ENCODE data around the gene PLSCR5. TPM values are rescaled to one million over a fixed set of nuclear protein-coding genes. Genes with fewer than 3 reads are reported as not detected.

PLSCR5 gene
- polyA plus RNA-seq = 0.10 TPM
- long read RNA-seq, donor 1 = 0 reads
- long read RNA-seq, donor 2 = 0 reads
- long read RNA-seq, donor 3 = 0 reads
- long read RNA-seq, donor 4 = 0 reads
- long read RNA-seq, donor 5 = 0 reads
- long read RNA-seq, donor 6 = 0 reads
- long read RNA-seq, donor 7 = 0 reads
- long read RNA-seq, donor 8 = 0 reads
- long read RNA-seq, donor 9 = 0 reads
- long read RNA-seq, donor 10 = 0 reads
- long read RNA-seq, donor 11 = 0 reads

GRCh38 chr3:146605106-146605505 is at the start of gene PLSCR5:
PLSCR5 (minus strand) TSS chr3:146605346; CDS start chr3:146605212, 134 bp downstream.
- Histone ChIP-seq H3K27ac (ENCODE audit: low read length) (no peak within 1 kb of the TSS), H3K36me3 (ENCODE audit: control insufficient read depth, insufficient read depth, low read length) (no peaks in the 10 kb centered on the region), H3K9me3 (ENCODE audit: control insufficient read depth, low read depth, low read length) (no peaks in the 10 kb centered on the region), H3K4me3 (ENCODE audit: low read length) (no peak within 1 kb of the TSS), H3K27me3 (ENCODE audit: control insufficient read depth, insufficient read depth, low read length) (no peaks in the 10 kb centered on the region), H3K4me1 (ENCODE audit: control insufficient read depth, insufficient read depth, low read length) (no peaks in the 10 kb centered on the region)
- DNase-seq = no peak
- 0% methylated on average over 1 of the region's 3 CpGs for WGBS (ENCODE audit: insufficient coverage, low lambda C conversion rate)

- DNase-seq = no peak
- no peaks in the 10 kb centered on the region for H3K27me3 ChIP-seq (ENCODE audit: control insufficient read depth, insufficient read depth, low read length)
- H3K4me3 ChIP-seq (ENCODE audit: low read length) = no peak overlapping the region
- H3K9me3 ChIP-seq (ENCODE audit: control insufficient read depth, low read depth, low read length) = no peaks in the 10 kb centered on the region
- no peaks in the 10 kb centered on the region for H3K4me1 ChIP-seq (ENCODE audit: control insufficient read depth, insufficient read depth, low read length)
- H3K36me3 ChIP-seq (ENCODE audit: control insufficient read depth, insufficient read depth, low read length) = no peaks in the 10 kb centered on the region
- no peak overlapping the region for H3K27ac ChIP-seq (ENCODE audit: low read length)
- no CpG with 5 or more reads among the region's 3 CpGs for WGBS (ENCODE audit: insufficient coverage, low lambda C conversion rate)
These were observed 48.8 kb upstream of the PLSCR5 start for GRCh38 chr3:146653978-146654377.

- WGBS (ENCODE audit: insufficient coverage, low lambda C conversion rate) = no CpG with 5 or more reads among the region's 2 CpGs
- Histone ChIP-seq H3K9me3 (ENCODE audit: control insufficient read depth, low read depth, low read length) (no peaks in the 10 kb centered on the region), H3K27ac (ENCODE audit: low read length) (no peak overlapping the region), H3K4me1 (ENCODE audit: control insufficient read depth, insufficient read depth, low read length) (no peaks in the 10 kb centered on the region), H3K4me3 (ENCODE audit: low read length) (no peak overlapping the region), H3K36me3 (ENCODE audit: control insufficient read depth, insufficient read depth, low read length) (no peaks in the 10 kb centered on the region), H3K27me3 (ENCODE audit: control insufficient read depth, insufficient read depth, low read length) (no peaks in the 10 kb centered on the region)
- no peak for DNase-seq
These were observed 45.7 kb upstream of the PLSCR5 start for GRCh38 chr3:146650691-146651442.

GRCh38 chr3:146646261-146646660 is 41.1 kb upstream of the PLSCR5 start:
- no peaks in the 10 kb centered on the region for H3K9me3 ChIP-seq (ENCODE audit: control insufficient read depth, low read depth, low read length)
- H3K4me3 ChIP-seq (ENCODE audit: low read length) = no peak overlapping the region
- H3K27me3 ChIP-seq (ENCODE audit: control insufficient read depth, insufficient read depth, low read length) = no peaks in the 10 kb centered on the region
- no peak overlapping the region for H3K27ac ChIP-seq (ENCODE audit: low read length)
- H3K36me3 ChIP-seq (ENCODE audit: control insufficient read depth, insufficient read depth, low read length) = no peaks in the 10 kb centered on the region
- H3K4me1 ChIP-seq (ENCODE audit: control insufficient read depth, insufficient read depth, low read length) = no peaks in the 10 kb centered on the region
- 66% methylated on average over 3 of the region's 4 CpGs for WGBS (ENCODE audit: insufficient coverage, low lambda C conversion rate)
- DNase-seq = no peak

- H3K36me3 ChIP-seq (ENCODE audit: control insufficient read depth, insufficient read depth, low read length) = no peaks in the 10 kb centered on the region
- no peaks in the 10 kb centered on the region for H3K9me3 ChIP-seq (ENCODE audit: control insufficient read depth, low read depth, low read length)
- H3K27ac ChIP-seq (ENCODE audit: low read length) = no peak overlapping the region
- H3K4me1 ChIP-seq (ENCODE audit: control insufficient read depth, insufficient read depth, low read length) = no peaks in the 10 kb centered on the region
- WGBS (ENCODE audit: insufficient coverage, low lambda C conversion rate) = 20% methylated on average over 1 of the region's 3 CpGs
- H3K27me3 ChIP-seq (ENCODE audit: control insufficient read depth, insufficient read depth, low read length) = no peaks in the 10 kb centered on the region
- no peak overlapping the region for H3K4me3 ChIP-seq (ENCODE audit: low read length)
- peak in 1 of 2 donors; percentile 5 for DNase-seq
These were observed 36.1 kb upstream of the PLSCR5 start for GRCh38 chr3:146640955-146641867.

- Histone ChIP-seq H3K36me3 (ENCODE audit: control insufficient read depth, insufficient read depth, low read length) (no peaks in the 10 kb centered on the region), H3K27ac (ENCODE audit: low read length) (no peak overlapping the region), H3K27me3 (ENCODE audit: control insufficient read depth, insufficient read depth, low read length) (no peaks in the 10 kb centered on the region), H3K4me3 (ENCODE audit: low read length) (no peak overlapping the region), H3K9me3 (ENCODE audit: control insufficient read depth, low read depth, low read length) (no peaks in the 10 kb centered on the region), H3K4me1 (ENCODE audit: control insufficient read depth, insufficient read depth, low read length) (no peaks in the 10 kb centered on the region)
- WGBS (ENCODE audit: insufficient coverage, low lambda C conversion rate) = 80% methylated on average over 1 of the region's 1 CpG
- DNase-seq = no peak
These were observed 35.2 kb upstream of the PLSCR5 start for GRCh38 chr3:146640361-146640760.

GRCh38 chr3:146638718-146639117 is 33.6 kb upstream of the PLSCR5 start:
- H3K4me3 ChIP-seq (ENCODE audit: low read length) = no peak overlapping the region
- H3K36me3 ChIP-seq (ENCODE audit: control insufficient read depth, insufficient read depth, low read length) = no peaks in the 10 kb centered on the region
- no peaks in the 10 kb centered on the region for H3K9me3 ChIP-seq (ENCODE audit: control insufficient read depth, low read depth, low read length)
- H3K4me1 ChIP-seq (ENCODE audit: control insufficient read depth, insufficient read depth, low read length) = no peaks in the 10 kb centered on the region
- H3K27me3 ChIP-seq (ENCODE audit: control insufficient read depth, insufficient read depth, low read length) = no peaks in the 10 kb centered on the region
- no peak for DNase-seq
- no peak overlapping the region for H3K27ac ChIP-seq (ENCODE audit: low read length)

GRCh38 chr3:146637871-146638270 is 32.7 kb upstream of the PLSCR5 start:
- DNase-seq = no peak
- H3K4me3 ChIP-seq (ENCODE audit: low read length) = no peak overlapping the region
- H3K9me3 ChIP-seq (ENCODE audit: control insufficient read depth, low read depth, low read length) = no peaks in the 10 kb centered on the region
- H3K27me3 ChIP-seq (ENCODE audit: control insufficient read depth, insufficient read depth, low read length) = no peaks in the 10 kb centered on the region
- H3K36me3 ChIP-seq (ENCODE audit: control insufficient read depth, insufficient read depth, low read length) = no peaks in the 10 kb centered on the region
- no peak overlapping the region for H3K27ac ChIP-seq (ENCODE audit: low read length)
- no peaks in the 10 kb centered on the region for H3K4me1 ChIP-seq (ENCODE audit: control insufficient read depth, insufficient read depth, low read length)
- WGBS (ENCODE audit: insufficient coverage, low lambda C conversion rate) = 64% methylated on average over 2 of the region's 3 CpGs

- Histone ChIP-seq H3K4me1 (ENCODE audit: control insufficient read depth, insufficient read depth, low read length) (no peaks in the 10 kb centered on the region), H3K4me3 (ENCODE audit: low read length) (no peak overlapping the region), H3K36me3 (ENCODE audit: control insufficient read depth, insufficient read depth, low read length) (no peaks in the 10 kb centered on the region), H3K27ac (ENCODE audit: low read length) (no peak overlapping the region), H3K27me3 (ENCODE audit: control insufficient read depth, insufficient read depth, low read length) (no peaks in the 10 kb centered on the region), H3K9me3 (ENCODE audit: control insufficient read depth, low read depth, low read length) (no peaks in the 10 kb centered on the region)
- no peak for DNase-seq
- 100% methylated on average over 1 of the region's 2 CpGs for WGBS (ENCODE audit: insufficient coverage, low lambda C conversion rate)
These were observed 31.7 kb upstream of the PLSCR5 start for GRCh38 chr3:146636881-146637280.

- DNase-seq = no peak
- Histone ChIP-seq H3K27ac (ENCODE audit: low read length) (no peak overlapping the region), H3K27me3 (ENCODE audit: control insufficient read depth, insufficient read depth, low read length) (no peaks in the 10 kb centered on the region), H3K4me1 (ENCODE audit: control insufficient read depth, insufficient read depth, low read length) (no peaks in the 10 kb centered on the region), H3K4me3 (ENCODE audit: low read length) (no peak overlapping the region), H3K36me3 (ENCODE audit: control insufficient read depth, insufficient read depth, low read length) (no peaks in the 10 kb centered on the region), H3K9me3 (ENCODE audit: control insufficient read depth, low read depth, low read length) (no peaks in the 10 kb centered on the region)
- no CpG with 5 or more reads among the region's 3 CpGs for WGBS (ENCODE audit: insufficient coverage, low lambda C conversion rate)
These were observed 29.2 kb upstream of the PLSCR5 start for GRCh38 chr3:146634346-146634745.
